ENCODE results near the gene SLC24A3.

GRCh38 chr20:19510611-19511010, 298.2 kb downstream of the SLC24A3 start:
- TF ChIP-seq POLR2AphosphoS5 (IDR thresholded peaks at IDR 0.05): no peak
- TF ChIP-seq CTCF (IDR thresholded peaks at IDR 0.05): no peak

Data from suprapubic skin (tissue), 3 donors.